ENCODE measurements around the gene TCF7.

Gene TCF7

GRCh38 chr5:134113902-134114875, at the start of gene TCF7:
TSS of gene TCF7 (plus strand) at chr5:134114681. CDS start at chr5:134114907, 226 bp downstream.
- DNase-seq (ENCODE audit: low read depth, low spot score) = peak; percentile 57
- H3K9ac ChIP-seq (ENCODE audit: insufficient read length, low read depth) = peak within 1 kb of the TSS; percentile 87
- H3K4me3 ChIP-seq (ENCODE audit: insufficient read length, low read depth) = peak within 1 kb of the TSS; percentile 58
- peaks cover 21% of the 10 kb centered on the region for H3K36me3 ChIP-seq (ENCODE audit: insufficient read depth, insufficient read length, low read length)
- peaks cover 6% of the 10 kb centered on the region for H3K4me1 ChIP-seq (ENCODE audit: insufficient read depth, insufficient read length)
- H3K27me3 ChIP-seq (ENCODE audit: insufficient read depth, insufficient read length) = no peaks in the 10 kb centered on the region
- no peaks in the 10 kb centered on the region for H3K9me3 ChIP-seq (ENCODE audit: insufficient read depth, low read length)
- TF ChIP-seq SUZ12 (IDR thresholded peaks at IDR 0.05; ENCODE audit: extremely low read depth, insufficient read depth, insufficient read length) (no peak), ZNF274 (IDR thresholded peaks at IDR 0.05; ENCODE audit: low read depth, low read length) (no peak), YY1 (IDR thresholded peaks at IDR 0.05; ENCODE audit: insufficient read depth, insufficient read length) (no peak)

GRCh38 chr5:134069553-134069952, 44.9 kb upstream of the TCF7 start:
- TF ChIP-seq YY1 (IDR thresholded peaks at IDR 0.05; ENCODE audit: insufficient read depth, insufficient read length) = no peak
- no peak for TF ChIP-seq SUZ12 (IDR thresholded peaks at IDR 0.05; ENCODE audit: extremely low read depth, insufficient read depth, insufficient read length)
- TF ChIP-seq ZNF274 (IDR thresholded peaks at IDR 0.05; ENCODE audit: low read depth, low read length) = no peak
- no peak overlapping the region for H3K4me3 ChIP-seq (ENCODE audit: insufficient read length, low read depth)
- H3K4me1 ChIP-seq (ENCODE audit: insufficient read depth, insufficient read length) = peaks cover 12% of the 10 kb centered on the region
- H3K36me3 ChIP-seq (ENCODE audit: insufficient read depth, insufficient read length, low read length) = no peaks in the 10 kb centered on the region
- H3K27me3 ChIP-seq (ENCODE audit: insufficient read depth, insufficient read length) = no peaks in the 10 kb centered on the region
- no peak for DNase-seq (ENCODE audit: low read depth, low spot score)
- H3K9me3 ChIP-seq (ENCODE audit: insufficient read depth, low read length) = no peaks in the 10 kb centered on the region
- no peak overlapping the region for H3K9ac ChIP-seq (ENCODE audit: insufficient read length, low read depth)

- Histone ChIP-seq H3K9me3 (ENCODE audit: insufficient read depth, low read length) (no peaks in the 10 kb centered on the region), H3K27me3 (ENCODE audit: insufficient read depth, insufficient read length) (no peaks in the 10 kb centered on the region), H3K9ac (ENCODE audit: insufficient read length, low read depth) (no peak overlapping the region), H3K4me3 (ENCODE audit: insufficient read length, low read depth) (peak overlapping the region; percentile 32), H3K4me1 (ENCODE audit: insufficient read depth, insufficient read length) (peaks cover 12% of the 10 kb centered on the region), H3K36me3 (ENCODE audit: insufficient read depth, insufficient read length, low read length) (no peaks in the 10 kb centered on the region)
- TF ChIP-seq YY1 (IDR thresholded peaks at IDR 0.05; ENCODE audit: insufficient read depth, insufficient read length) (no peak), SUZ12 (IDR thresholded peaks at IDR 0.05; ENCODE audit: extremely low read depth, insufficient read depth, insufficient read length) (no peak), ZNF274 (IDR thresholded peaks at IDR 0.05; ENCODE audit: low read depth, low read length) (no peak)
- DNase-seq (ENCODE audit: low read depth, low spot score) = no peak
These were observed 43.5 kb upstream of the TCF7 start for GRCh38 chr5:134070725-134071613.

- Histone ChIP-seq H3K4me1 (ENCODE audit: insufficient read depth, insufficient read length) (peaks cover 12% of the 10 kb centered on the region), H3K9ac (ENCODE audit: insufficient read length, low read depth) (no peak overlapping the region), H3K36me3 (ENCODE audit: insufficient read depth, insufficient read length, low read length) (no peaks in the 10 kb centered on the region), H3K4me3 (ENCODE audit: insufficient read length, low read depth) (no peak overlapping the region), H3K9me3 (ENCODE audit: insufficient read depth, low read length) (no peaks in the 10 kb centered on the region), H3K27me3 (ENCODE audit: insufficient read depth, insufficient read length) (no peaks in the 10 kb centered on the region)
- DNase-seq (ENCODE audit: low read depth, low spot score) = no peak
- no peak for TF ChIP-seq ZNF274 (IDR thresholded peaks at IDR 0.05; ENCODE audit: low read depth, low read length)
- TF ChIP-seq SUZ12 (IDR thresholded peaks at IDR 0.05; ENCODE audit: extremely low read depth, insufficient read depth, insufficient read length) = no peak
- TF ChIP-seq YY1 (IDR thresholded peaks at IDR 0.05; ENCODE audit: insufficient read depth, insufficient read length) = no peak
These were observed 42.8 kb upstream of the TCF7 start for GRCh38 chr5:134071614-134072207.

GRCh38 chr5:134072471-134073210, 41.8 kb upstream of the TCF7 start:
- TF ChIP-seq YY1 (IDR thresholded peaks at IDR 0.05; ENCODE audit: insufficient read depth, insufficient read length) (no peak), SUZ12 (IDR thresholded peaks at IDR 0.05; ENCODE audit: extremely low read depth, insufficient read depth, insufficient read length) (no peak), ZNF274 (IDR thresholded peaks at IDR 0.05; ENCODE audit: low read depth, low read length) (no peak)
- Histone ChIP-seq H3K9me3 (ENCODE audit: insufficient read depth, low read length) (no peaks in the 10 kb centered on the region), H3K27me3 (ENCODE audit: insufficient read depth, insufficient read length) (no peaks in the 10 kb centered on the region), H3K9ac (ENCODE audit: insufficient read length, low read depth) (no peak overlapping the region), H3K36me3 (ENCODE audit: insufficient read depth, insufficient read length, low read length) (no peaks in the 10 kb centered on the region), H3K4me3 (ENCODE audit: insufficient read length, low read depth) (no peak overlapping the region), H3K4me1 (ENCODE audit: insufficient read depth, insufficient read length) (peaks cover 12% of the 10 kb centered on the region)
- no peak for DNase-seq (ENCODE audit: low read depth, low spot score)

GRCh38 chr5:134073404-134073803, 41.1 kb upstream of the TCF7 start:
- peaks cover 12% of the 10 kb centered on the region for H3K4me1 ChIP-seq (ENCODE audit: insufficient read depth, insufficient read length)
- no peak for TF ChIP-seq ZNF274 (IDR thresholded peaks at IDR 0.05; ENCODE audit: low read depth, low read length)
- TF ChIP-seq SUZ12 (IDR thresholded peaks at IDR 0.05; ENCODE audit: extremely low read depth, insufficient read depth, insufficient read length) = no peak
- no peak for TF ChIP-seq YY1 (IDR thresholded peaks at IDR 0.05; ENCODE audit: insufficient read depth, insufficient read length)
- H3K36me3 ChIP-seq (ENCODE audit: insufficient read depth, insufficient read length, low read length) = no peaks in the 10 kb centered on the region
- H3K27me3 ChIP-seq (ENCODE audit: insufficient read depth, insufficient read length) = no peaks in the 10 kb centered on the region
- H3K9me3 ChIP-seq (ENCODE audit: insufficient read depth, low read length) = no peaks in the 10 kb centered on the region
- H3K4me3 ChIP-seq (ENCODE audit: insufficient read length, low read depth) = no peak overlapping the region
- no peak overlapping the region for H3K9ac ChIP-seq (ENCODE audit: insufficient read length, low read depth)
- no peak for DNase-seq (ENCODE audit: low read depth, low spot score)

Data from NT2/D1 (cell line).